HG02840 (cell line): ENCODE results near the gene KRT80.

Experiments
- ATAC-seq: cut with Tn5 transposase; IDR thresholded peaks from one replicate; pipeline ENCODE4 v1.9.1; 2021; ENCODE audit warnings: mild to moderate bottlenecking, moderate library complexity, moderate number of reproducible peaks; ENCODE audit not compliant: unreplicated experiment, low FRiP score

Gene KRT80

GRCh38 chr12:52211716-52212585 is 20.1 kb upstream of the KRT80 start:
- no peak for ATAC-seq

GRCh38 chr12:52210925-52211650 is 19.3 kb upstream of the KRT80 start:
- ATAC-seq, result no peak

DNA sequence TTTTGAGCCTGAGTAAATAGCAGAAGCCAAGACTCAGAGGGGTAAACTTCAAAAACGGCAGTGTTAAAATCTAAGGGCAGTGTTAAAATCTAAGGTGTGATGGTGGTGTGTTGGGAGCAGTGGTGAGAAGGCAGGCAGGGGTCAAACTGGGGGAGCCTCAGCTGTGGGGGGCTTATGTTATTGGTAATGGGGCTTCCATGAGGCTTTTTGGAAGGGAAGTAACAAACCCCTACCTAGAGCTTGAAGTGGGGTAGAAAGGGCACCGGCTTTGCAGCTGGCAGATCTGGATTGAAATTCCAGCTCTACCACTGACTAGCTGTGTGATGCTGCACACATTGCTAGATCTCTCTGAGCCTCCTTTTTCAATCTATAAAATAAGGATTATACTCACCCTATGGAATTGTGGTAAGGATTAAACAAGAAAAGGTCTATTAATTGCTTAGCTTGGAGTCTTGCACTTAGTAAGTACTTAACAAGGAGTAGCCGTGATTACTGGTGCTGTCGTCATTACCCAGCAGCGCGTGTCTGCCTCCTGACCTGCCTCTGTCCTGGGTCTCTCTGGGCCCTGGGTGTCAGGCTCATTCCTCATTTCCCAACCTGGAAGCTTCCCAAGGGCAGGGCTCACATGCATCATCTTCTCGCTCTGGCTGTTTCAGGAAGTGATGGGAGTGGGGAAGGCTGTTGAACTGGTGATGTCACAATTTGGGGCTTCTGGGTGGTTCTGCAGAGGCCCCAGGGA is 18.5 kb upstream of the KRT80 start:
- no peak for ATAC-seq

GRCh38 chr12:52209321-52209720 is 17.5 kb upstream of the KRT80 start:
- ATAC-seq, result no peak

DNA sequence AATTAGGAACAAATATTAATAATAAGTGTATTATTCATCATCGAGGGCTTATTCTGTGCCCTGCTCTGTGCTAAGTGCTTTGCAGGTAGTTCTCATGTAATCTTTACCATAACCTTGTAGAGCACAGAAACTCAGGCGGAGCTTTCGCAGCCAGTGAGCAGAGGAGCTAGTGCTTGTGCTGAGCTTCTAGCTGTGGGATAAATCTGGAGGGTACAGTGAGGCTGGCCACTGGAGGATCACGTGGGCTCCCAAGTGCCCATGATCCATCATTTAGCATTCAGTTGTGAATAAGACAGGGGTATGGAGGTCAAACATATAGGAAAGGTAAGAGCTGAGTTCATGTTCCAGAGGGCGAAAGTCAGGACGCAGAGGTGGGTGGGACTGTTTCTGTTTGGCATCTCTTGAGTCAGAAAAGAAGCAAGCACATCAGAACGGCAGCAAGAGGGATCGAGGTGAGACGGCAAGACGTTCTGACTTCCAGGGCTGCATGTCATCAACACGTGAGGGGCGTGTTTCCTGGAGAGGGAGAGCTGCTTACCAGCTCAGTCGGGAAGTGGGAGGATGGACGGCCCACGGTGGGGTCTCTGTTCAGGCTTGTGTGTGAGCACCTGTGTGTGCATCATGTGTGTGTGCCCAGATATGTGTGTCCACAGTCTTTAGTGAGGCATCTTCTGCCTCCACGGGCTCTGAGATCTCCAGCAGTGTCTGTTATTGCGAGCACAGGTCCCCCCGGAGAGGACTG is 16.8 kb upstream of the KRT80 start:
- no peak for ATAC-seq

- ATAC-seq, result no peak
These were observed 16.1 kb upstream of the KRT80 start for GRCh38 chr12:52207895-52208294.

- ATAC-seq, result no peak
These were observed 15.3 kb upstream of the KRT80 start for GRCh38 chr12:52207106-52207505.

- ATAC-seq, result no peak
These were observed 14.7 kb upstream of the KRT80 start for GRCh38 chr12:52206304-52207040.

GRCh38 chr12:52205612-52206303 is 13.9 kb upstream of the KRT80 start:
- ATAC-seq, result no peak

DNA sequence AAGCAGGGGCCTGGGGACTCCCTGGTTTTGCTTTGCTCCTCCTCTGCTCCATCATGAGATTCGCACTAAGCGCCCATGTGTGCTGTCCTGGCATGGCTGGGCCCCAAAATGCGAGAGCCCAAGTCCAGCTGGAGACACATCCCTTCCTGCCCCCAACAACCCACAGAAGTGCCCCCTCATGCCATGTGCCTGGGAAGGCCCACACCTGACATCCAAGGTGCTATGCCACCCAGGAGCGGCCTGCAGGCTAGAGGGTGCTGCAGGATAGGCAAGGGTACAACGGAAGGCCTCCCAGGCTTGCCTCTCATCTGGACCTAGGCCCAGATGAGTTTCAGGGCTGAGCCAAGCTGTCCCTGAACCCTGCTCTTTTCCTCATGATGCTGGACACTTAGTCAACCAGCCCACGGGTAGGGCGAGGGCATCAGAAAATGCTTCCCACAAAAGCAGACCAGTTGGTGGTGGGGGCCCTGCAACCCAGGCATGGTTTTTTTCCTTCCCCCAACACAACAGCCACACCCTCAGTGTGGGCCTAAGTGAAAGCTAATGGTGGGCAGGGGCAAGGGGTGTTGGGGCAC is 13.2 kb upstream of the KRT80 start:
- no peak for ATAC-seq

DNA sequence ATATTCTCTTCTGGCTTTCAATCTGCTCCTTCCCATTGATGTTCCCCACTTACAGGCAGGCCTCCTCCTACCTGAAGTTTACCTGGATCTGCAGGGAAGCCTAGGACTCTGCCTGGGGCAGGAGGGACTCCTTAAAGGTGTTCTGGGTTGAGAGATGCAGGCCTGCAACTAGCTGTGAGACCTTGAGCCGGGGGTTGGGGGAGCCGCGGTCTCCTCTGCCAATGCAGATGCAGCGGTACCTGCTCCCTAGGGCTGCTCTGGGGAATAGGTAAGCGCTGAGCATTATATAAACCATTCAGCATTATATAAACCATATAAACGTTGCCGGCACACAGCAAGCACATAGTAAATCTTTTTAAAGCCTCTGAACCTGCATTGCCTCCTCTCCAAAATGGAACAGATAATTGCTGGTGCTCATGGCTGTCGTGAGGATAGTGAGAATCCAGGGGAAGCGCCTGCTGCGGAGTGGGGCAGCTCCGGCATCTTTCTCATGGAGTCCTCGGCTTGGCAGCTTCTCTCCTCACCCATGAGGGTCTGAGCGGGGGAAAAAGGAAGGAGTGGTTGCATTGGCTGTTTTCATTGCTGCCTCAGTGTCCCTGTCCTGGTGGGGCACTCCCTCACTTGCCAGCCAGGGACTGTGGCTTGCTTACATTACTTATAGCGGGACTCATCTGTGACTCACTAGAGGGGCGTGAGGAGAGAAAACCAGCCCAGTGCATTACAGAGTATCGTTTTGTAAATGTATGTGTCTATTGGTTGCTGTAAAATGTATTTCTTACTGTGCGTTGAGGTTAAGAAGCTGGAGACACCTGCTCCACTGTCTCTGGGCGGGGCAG is 12.5 kb upstream of the KRT80 start:
- no peak for ATAC-seq

DNA sequence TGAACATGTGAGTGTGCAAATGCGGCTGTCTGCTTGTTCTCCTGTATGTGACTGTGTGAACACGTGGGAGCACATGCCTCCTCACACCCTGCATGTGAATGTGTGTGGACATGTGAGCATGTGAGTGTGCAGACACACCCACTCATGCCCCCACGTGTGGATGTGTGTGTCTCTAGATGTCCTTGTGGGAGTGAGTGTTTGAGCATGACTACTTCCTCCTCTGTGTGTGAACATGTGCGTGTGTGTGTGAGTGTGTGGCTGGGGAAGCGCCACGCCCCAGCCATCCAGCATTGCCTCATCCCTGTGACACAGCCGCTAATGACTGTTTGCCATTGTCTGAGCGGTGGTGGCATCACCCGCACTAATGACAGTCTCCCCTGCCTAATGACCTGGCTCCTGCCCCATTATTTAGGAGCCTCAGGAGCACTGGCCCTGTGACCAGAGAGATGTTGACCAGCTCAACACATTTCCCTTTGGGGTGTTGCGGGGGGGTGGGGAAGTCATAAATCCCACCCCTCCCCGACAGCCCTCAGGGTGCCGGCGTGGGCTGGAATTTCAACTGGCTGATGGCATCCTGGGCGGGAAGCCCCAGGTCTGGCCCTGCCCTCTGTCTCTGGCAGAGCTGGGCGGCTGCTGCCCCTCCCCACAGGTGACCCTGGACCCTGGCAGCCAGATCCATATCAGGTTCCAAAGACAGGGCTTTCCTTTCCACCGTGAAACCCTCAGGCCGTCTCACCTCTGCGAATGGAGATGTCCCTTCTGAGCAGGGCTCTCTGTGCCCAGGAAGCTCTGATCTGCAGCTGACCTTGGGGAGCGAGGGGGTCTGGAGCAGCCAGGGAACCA is 11.5 kb upstream of the KRT80 start:
- no peak for ATAC-seq

DNA sequence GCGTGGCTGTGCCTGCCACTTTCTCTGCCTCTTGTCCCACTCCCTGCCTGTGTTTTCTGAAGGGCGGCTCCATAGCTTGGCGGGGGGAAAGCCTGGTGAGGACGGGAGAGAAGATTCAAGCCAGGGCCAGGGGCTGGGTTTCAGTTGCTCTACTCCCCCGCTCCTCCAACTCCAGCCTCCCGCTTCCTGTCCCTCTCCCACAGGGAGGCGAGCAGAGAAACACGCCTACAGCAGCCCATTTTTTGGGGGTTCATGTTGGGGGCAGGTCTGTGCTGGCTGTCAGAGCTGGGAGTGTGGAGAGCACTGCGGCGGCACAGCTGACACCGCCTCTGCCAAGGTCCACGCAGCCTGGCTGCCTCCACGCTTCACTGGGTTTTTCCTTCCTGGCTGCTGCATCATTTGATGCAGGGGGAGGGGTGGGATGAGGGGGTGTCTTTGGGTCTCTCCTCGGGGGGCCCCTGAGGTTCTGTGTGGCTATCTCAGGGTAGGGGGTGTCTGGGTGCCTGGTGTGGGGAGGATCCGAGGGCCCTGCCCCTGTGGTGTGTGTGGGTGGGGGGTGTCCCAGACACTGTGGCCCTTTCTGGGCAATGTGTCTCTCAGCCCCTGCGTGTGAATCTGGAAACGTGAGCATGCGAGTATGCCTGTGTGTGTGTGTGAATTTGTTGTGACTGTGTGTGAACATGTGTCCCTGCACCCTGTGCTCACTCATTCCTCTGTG is 10.7 kb upstream of the KRT80 start:
- ATAC-seq, result no peak

DNA sequence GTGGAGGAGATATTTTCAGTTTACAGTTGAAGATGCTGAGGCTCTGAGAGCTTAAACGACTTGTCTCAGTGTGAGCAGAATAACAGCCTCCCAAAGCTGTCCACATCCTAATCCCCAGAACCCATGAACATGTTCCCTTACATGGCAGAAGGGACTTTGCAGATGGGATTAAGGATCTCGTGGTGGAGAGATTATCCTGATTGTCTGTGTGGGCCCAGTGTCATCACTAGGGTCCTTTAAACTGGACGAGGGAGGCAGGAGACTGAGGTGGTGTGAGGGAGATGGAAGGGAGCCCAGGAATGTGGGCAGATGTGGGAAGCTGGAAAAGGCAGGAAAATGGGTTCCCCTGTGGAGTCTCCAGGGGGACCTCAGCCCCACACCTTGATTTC is 9.6 kb upstream of the KRT80 start:
- no peak for ATAC-seq

DNA sequence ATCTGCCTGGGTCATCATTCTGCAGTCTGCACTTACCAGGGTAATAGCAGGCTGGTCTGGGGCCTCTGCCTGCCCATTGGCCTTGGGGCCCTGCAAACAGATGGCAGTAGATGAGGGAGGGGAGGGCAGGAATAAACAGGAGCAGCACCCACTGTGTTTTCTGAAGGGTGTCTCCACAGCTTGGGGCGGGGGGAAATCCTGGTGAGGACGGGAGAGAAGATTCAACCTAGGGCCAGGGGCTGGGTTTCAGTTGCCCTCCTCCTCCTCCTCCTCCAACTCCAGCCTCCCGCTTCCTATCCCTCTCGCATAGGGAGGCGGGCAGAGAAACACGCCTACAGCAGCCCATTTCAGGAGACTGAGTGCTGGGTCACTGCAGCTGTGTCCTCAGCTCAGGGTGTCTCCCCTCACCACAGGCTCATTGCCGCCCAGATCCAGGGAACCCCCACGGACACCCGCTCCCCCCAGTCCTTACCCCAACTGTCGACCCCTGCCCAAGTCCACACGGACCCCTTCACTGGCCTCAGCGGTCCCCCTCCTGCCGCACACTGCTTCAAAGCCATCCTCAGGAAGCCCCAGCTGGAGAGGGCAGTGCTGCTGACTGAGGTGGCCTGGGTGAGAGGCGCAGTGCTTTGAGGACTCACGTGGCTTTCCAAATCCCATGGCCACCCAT is 9.1 kb upstream of the KRT80 start:
- no peak for ATAC-seq
